Mammary epithelial cell (primary cell): ENCODE measurements around the gene MAST4.

Experiments
- EZH2 ChIP-seq: IDR thresholded peaks from 2 replicates; pipeline ENCODE4 v1.6.1; 2012; ENCODE audit warnings: low read length, inconsistent platforms, borderline replicate concordance
- TF ChIP-seq, protein P1 (sequence below), 2 donors: IDR thresholded peaks in 1 of 2; conservative IDR thresholded peaks in 1 of 2; 2 replicates each; pipeline ENCODE4 v1.5.1; 2011 to 2012; ENCODE audit warnings: inconsistent platforms in 2 of 2, low read length in 2 of 2, mild to moderate bottlenecking in 2 of 2, control low read depth in 1 of 2, low read depth in 1 of 2; ENCODE audit not compliant: insufficient read depth in 1 of 2; ENCODE audit errors: extremely low read depth in 1 of 2

DNA sequence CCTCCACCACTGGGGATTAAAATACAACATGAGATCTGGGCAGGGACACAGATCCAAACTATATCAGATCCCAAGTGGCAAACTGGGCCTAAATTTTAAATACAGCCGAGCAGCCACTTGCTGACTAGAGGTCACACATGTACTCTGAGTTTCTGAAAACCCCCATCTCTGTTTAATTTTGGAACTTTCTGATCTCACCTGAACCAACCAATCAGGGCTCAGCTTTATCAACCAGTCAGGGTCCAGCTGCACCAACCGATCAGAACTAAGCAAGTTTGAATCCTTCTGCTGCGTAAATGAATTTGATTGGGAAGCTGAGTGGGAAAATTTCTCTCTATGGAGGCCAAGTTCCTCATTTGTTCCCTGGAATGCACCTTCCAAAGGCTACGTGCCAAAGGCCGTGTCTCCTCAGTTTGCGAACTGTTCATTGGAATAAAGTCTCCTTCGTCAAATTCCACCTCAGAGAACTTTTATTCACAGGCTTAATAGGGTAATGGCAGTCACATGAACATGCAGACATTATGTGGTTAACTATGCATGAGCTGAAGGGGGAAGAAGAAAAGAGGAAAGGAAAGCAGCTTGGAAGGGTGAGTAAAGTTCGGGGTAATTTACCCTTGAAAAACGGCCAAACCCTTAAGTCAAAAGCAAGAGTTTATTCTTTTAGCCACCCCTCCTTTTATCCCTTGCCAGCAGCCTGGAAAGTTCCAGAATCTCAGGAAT is 596.7 kb downstream of the MAST4 start:
- TF ChIP-seq, protein P1, sequence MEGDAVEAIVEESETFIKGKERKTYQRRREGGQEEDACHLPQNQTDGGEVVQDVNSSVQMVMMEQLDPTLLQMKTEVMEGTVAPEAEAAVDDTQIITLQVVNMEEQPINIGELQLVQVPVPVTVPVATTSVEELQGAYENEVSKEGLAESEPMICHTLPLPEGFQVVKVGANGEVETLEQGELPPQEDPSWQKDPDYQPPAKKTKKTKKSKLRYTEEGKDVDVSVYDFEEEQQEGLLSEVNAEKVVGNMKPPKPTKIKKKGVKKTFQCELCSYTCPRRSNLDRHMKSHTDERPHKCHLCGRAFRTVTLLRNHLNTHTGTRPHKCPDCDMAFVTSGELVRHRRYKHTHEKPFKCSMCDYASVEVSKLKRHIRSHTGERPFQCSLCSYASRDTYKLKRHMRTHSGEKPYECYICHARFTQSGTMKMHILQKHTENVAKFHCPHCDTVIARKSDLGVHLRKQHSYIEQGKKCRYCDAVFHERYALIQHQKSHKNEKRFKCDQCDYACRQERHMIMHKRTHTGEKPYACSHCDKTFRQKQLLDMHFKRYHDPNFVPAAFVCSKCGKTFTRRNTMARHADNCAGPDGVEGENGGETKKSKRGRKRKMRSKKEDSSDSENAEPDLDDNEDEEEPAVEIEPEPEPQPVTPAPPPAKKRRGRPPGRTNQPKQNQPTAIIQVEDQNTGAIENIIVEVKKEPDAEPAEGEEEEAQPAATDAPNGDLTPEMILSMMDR (conservative IDR thresholded peaks at IDR 0.05 in 1 of 2, IDR thresholded peaks at IDR 0.05 in 1 of 2; ENCODE audit: extremely low read depth in 1 of 2, insufficient read depth in 1 of 2, low read depth in 1 of 2, low read length in 2 of 2), result no peak
- TF ChIP-seq EZH2, result no peak
